ENCODE results near the gene PRKN. TPM values are rescaled to one million over a fixed set of nuclear protein-coding genes. Genes with fewer than 3 reads are reported as not detected.

PRKN gene
- total RNA-seq, 1 donor from 2014 or later = 1.2 TPM

GRCh38 chr6:162088091-162088490, 639.5 kb downstream of the PRKN start:
- no peaks in the 10 kb centered on the region for H3K27me3 ChIP-seq (ENCODE audit: control insufficient read depth, insufficient read depth, low read length)
- DNase-seq (ENCODE audit: low read depth) = no peak
- H3K36me3 ChIP-seq (ENCODE audit: control insufficient read depth, insufficient read depth, low read length) = no peaks in the 10 kb centered on the region
- no peak overlapping the region for H3K4me3 ChIP-seq (ENCODE audit: low read depth, low read length)
- TF ChIP-seq CTCF (IDR thresholded peaks at IDR 0.05; ENCODE audit: insufficient read depth, low read length, poor library complexity, severe bottlenecking) = no peak

GRCh38 chr6:162085561-162085960, 642.0 kb downstream of the PRKN start:
- Histone ChIP-seq H3K36me3 (ENCODE audit: control insufficient read depth, insufficient read depth, low read length) (no peaks in the 10 kb centered on the region), H3K27me3 (ENCODE audit: control insufficient read depth, insufficient read depth, low read length) (no peaks in the 10 kb centered on the region), H3K4me3 (ENCODE audit: low read depth, low read length) (no peak overlapping the region)
- no peak for TF ChIP-seq CTCF (IDR thresholded peaks at IDR 0.05; ENCODE audit: insufficient read depth, low read length, poor library complexity, severe bottlenecking)
- no peak for DNase-seq (ENCODE audit: low read depth)

- no peaks in the 10 kb centered on the region for H3K27me3 ChIP-seq (ENCODE audit: control insufficient read depth, insufficient read depth, low read length)
- DNase-seq (ENCODE audit: low read depth) = no peak
- no peak overlapping the region for H3K4me3 ChIP-seq (ENCODE audit: low read depth, low read length)
- no peaks in the 10 kb centered on the region for H3K36me3 ChIP-seq (ENCODE audit: control insufficient read depth, insufficient read depth, low read length)
- TF ChIP-seq CTCF (IDR thresholded peaks at IDR 0.05; ENCODE audit: insufficient read depth, low read length, poor library complexity, severe bottlenecking) = no peak
These were observed 645.0 kb downstream of the PRKN start for GRCh38 chr6:162082520-162082919.

GRCh38 chr6:162078667-162079066, 648.9 kb downstream of the PRKN start:
- no peak for TF ChIP-seq CTCF (IDR thresholded peaks at IDR 0.05; ENCODE audit: insufficient read depth, low read length, poor library complexity, severe bottlenecking)
- H3K4me3 ChIP-seq (ENCODE audit: low read depth, low read length) = no peak overlapping the region

GRCh38 chr6:162078126-162078525, 649.4 kb downstream of the PRKN start:
- DNase-seq (ENCODE audit: low read depth) = no peak
- no peaks in the 10 kb centered on the region for H3K36me3 ChIP-seq (ENCODE audit: control insufficient read depth, insufficient read depth, low read length)
- no peak for TF ChIP-seq CTCF (IDR thresholded peaks at IDR 0.05; ENCODE audit: insufficient read depth, low read length, poor library complexity, severe bottlenecking)
- no peaks in the 10 kb centered on the region for H3K27me3 ChIP-seq (ENCODE audit: control insufficient read depth, insufficient read depth, low read length)
- no peak overlapping the region for H3K4me3 ChIP-seq (ENCODE audit: low read depth, low read length)

More at GRCh38 chr6:162078667-162079066, 648.9 kb downstream of the PRKN start:
- DNase-seq (ENCODE audit: low read depth) = no peak
- no peaks in the 10 kb centered on the region for H3K36me3 ChIP-seq (ENCODE audit: control insufficient read depth, insufficient read depth, low read length)
- no peaks in the 10 kb centered on the region for H3K27me3 ChIP-seq (ENCODE audit: control insufficient read depth, insufficient read depth, low read length)

- no peak for TF ChIP-seq CTCF (IDR thresholded peaks at IDR 0.05; ENCODE audit: insufficient read depth, low read length, poor library complexity, severe bottlenecking)
- H3K4me3 ChIP-seq (ENCODE audit: low read depth, low read length) = no peak overlapping the region
- H3K36me3 ChIP-seq (ENCODE audit: control insufficient read depth, insufficient read depth, low read length) = no peaks in the 10 kb centered on the region
- DNase-seq (ENCODE audit: low read depth) = no peak
- H3K27me3 ChIP-seq (ENCODE audit: control insufficient read depth, insufficient read depth, low read length) = no peaks in the 10 kb centered on the region
These were observed 650.8 kb downstream of the PRKN start for GRCh38 chr6:162076816-162077215.

Measured in kidney epithelial cell (primary cell).